K562 (cell line): Measurements from ENCODE around the gene PEX5. TPM values are rescaled to one million over a fixed set of nuclear protein-coding genes. Genes with fewer than 3 reads are reported as not detected.
A peak's percentile ranks its signal among the peaks of the same experiment; 100 is the strongest.

Source experiments
- CBX8 ChIP-seq: fragments of 200-600 bp; sonication (generic); IDR thresholded peaks from 2 replicates; pipeline ENCODE4 v1.6.1; 2012; ENCODE audit warnings: borderline replicate concordance, mixed run types, low read depth, mild to moderate bottlenecking, moderate library complexity, mixed read lengths, low read length, control low read depth, inconsistent platforms; ENCODE audit not compliant: poor library complexity, severe bottlenecking; ENCODE audit errors: extremely low read depth
- CHCHD3 ChIP-seq: fragments of 250-450 bp; sonication (Bioruptor Pico); IDR thresholded peaks from 2 replicates; pipeline ENCODE4 v2.1.2; 2022; ENCODE audit warnings: mild to moderate bottlenecking
- CHD7 ChIP-seq: fragments of 200-600 bp; sonication (generic); IDR thresholded peaks from one replicate; pipeline ENCODE4 v1.6.1; 2012; ENCODE audit warnings: mild to moderate bottlenecking, low read depth, low read length, inconsistent platforms
- CSDE1 ChIP-seq, 2 experiments: fragments of 450-650 bp; IDR thresholded peaks; 2 replicates each; pipeline ENCODE4 v1.6.1; 2016; ENCODE audit warnings: mild to moderate bottlenecking in 1 of 2
- HLTF ChIP-seq: fragments of 450-650 bp; IDR thresholded peaks from 2 replicates; pipeline ENCODE4 v1.6.1; 2016
- NFIX ChIP-seq: fragments of 250-450 bp; sonication (Bioruptor Pico); IDR thresholded peaks from 2 replicates; pipeline ENCODE4 v1.4.0; 2020; ENCODE audit warnings: low read depth, mild to moderate bottlenecking, moderate library complexity
- ZNF592 ChIP-seq: fragments of 450-650 bp; IDR thresholded peaks from 2 replicates; pipeline ENCODE4 v1.6.1; 2017; ENCODE audit warnings: antibody characterized with exemption, mild to moderate bottlenecking
- polyA plus RNA-seq, 8 experiments: library from polyadenylated mRNA; depleted of rRNA in 4 of 8; stranded (reverse) in 5 of 8; unstranded in 3 of 8; fragments of >200 nt; fragmentation: Nextera tagmentation in 2 of 8; fragmentation: Illumina TruSeq in 1 of 8; extraction: Ambion mirVana in 2 of 8; extraction: Trizol in 1 of 8; gene quantifications; 2 replicates each; pipeline versions ENCODE4 v1.2.1 to v1.2.3, GENCODE V29; 2011 to 2014; ENCODE audit warnings: inconsistent platforms in 1 of 8, missing spikeins in 1 of 8
- total RNA-seq, 7 experiments: library from RNA; depleted of rRNA in 6 of 7; stranded (reverse); fragments of >200 nt in 6 of 7; fragmentation: Illumina TruSeq in 2 of 7; extraction: Trizol in 2 of 7; gene quantifications; 2 replicates each; pipeline versions ENCODE4 v1.2.1 to v1.2.3, GENCODE V29; 2011 to 2021; ENCODE audit warnings: low replicate concordance in 1 of 7
- TF ChIP-seq, protein P1 (sequence below): fragments of 200-400 bp; formaldehyde crosslinking; IDR thresholded peaks from 2 replicates; pipeline ENCODE4 v1.6.1; 2017; ENCODE audit warnings: mild to moderate bottlenecking, low read depth, low read length, moderate library complexity

The PEX5 gene
- total and polyA plus RNA-seq, 9 of the 15 experiments (the other 6 are each of a cell fraction or from before 2014, with no cell fraction given), result 1.4 to 26.1 (median 14.0) TPM

GRCh38 chr12:7242176-7243101 is 53.0 kb downstream of the PEX5 start (continued):
- TF ChIP-seq NFIX (CRISPR knock-in tag) (no peak), CHCHD3 (CRISPR knock-in tag) (no peak), CBX8 (no peak), ZNF592 (peak; percentile 63), HLTF (no peak), CHD7 (no peak), CSDE1 (IDR thresholded peaks at IDR 0.05) (no peak)
- TF ChIP-seq, protein P1, sequence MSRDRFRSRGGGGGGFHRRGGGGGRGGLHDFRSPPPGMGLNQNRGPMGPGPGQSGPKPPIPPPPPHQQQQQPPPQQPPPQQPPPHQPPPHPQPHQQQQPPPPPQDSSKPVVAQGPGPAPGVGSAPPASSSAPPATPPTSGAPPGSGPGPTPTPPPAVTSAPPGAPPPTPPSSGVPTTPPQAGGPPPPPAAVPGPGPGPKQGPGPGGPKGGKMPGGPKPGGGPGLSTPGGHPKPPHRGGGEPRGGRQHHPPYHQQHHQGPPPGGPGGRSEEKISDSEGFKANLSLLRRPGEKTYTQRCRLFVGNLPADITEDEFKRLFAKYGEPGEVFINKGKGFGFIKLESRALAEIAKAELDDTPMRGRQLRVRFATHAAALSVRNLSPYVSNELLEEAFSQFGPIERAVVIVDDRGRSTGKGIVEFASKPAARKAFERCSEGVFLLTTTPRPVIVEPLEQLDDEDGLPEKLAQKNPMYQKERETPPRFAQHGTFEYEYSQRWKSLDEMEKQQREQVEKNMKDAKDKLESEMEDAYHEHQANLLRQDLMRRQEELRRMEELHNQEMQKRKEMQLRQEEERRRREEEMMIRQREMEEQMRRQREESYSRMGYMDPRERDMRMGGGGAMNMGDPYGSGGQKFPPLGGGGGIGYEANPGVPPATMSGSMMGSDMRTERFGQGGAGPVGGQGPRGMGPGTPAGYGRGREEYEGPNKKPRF, result no peak
